Activated CD8-positive, alpha-beta memory T cell treated with anti-CD3 and anti-CD28 coated beads for 24 hours (primary cell): ENCODE results near the gene SAMD4A.
"Not testable (repeated sequence)": the region's sequence is repeated elsewhere in the genome, so short reads cannot be mapped to it uniquely, and the experiment has no call there.

Experiments
- DNase-seq: peaks from one replicate; pipeline ENCODE4 v3.0.0-alpha.2; 2020

SAMD4A gene

DNA sequence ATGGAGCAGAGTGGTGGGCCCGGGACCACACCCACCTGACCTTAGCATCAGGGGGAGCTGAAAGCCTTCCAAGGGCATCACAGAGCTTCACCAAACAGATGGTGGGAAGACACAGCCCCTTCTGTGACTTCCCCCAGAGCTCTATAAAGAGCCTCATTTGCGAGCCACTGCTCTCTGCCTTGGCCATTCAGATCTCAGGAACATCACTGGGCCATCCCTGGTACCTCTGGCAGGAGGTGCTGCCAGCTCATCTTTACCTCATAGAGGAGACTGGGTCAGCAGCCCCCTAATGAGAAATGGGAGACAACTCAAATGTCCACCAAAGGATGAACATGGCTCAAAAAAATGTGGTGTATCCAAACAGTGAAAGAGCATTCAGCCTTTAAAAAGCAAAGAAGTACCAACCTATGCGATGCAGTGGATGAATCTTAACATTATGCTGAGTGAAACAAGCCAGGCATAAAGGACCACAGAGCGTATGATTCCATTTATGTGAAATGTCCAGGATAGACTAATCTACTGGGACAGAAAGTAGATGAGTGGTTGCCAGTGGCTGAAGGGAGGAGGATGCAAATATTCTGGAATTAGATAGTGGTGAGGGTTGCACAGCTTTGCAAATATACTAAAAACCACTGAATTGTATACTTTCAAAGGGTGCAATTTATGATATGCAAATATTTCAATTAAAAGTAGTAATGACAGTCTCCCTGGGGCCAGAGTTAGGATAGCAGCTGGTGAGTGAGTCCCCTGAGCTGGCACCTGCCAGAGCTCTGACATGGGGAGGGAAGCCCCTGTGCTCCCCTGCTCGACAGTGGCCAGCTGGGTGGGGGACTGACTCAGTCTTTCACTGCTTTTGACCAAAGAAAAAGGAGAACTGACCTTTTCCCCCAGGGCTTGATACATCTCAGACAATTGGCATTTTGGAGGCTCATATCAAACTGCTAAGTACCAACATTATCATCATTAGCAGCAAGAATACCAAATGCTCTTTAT, 219.1 kb downstream of the SAMD4A start:
- no peak for DNase-seq

- no peak for DNase-seq
Measured at GRCh38 chr14:54786838-54787237, 219.9 kb downstream of the SAMD4A start.

DNA sequence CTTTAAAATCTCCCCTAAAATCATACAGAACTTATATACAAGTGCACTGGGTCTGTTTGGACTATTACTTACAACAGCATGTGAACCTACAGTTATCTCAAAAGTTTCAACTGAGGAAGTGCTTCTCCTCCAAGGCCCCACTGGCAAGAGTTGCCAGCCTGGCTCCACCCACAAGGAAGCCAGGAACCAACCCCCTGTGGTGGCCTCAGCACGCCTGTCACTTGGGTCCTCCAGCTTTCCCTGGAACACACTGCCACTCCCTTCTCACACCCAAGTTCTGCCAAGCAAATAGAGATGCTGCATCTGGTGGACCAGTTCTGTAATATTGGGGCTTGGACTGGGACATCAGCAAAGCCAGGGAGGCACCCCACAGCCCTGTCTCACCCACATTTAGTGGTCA, 220.3 kb downstream of the SAMD4A start:
- DNase-seq = no peak

DNA sequence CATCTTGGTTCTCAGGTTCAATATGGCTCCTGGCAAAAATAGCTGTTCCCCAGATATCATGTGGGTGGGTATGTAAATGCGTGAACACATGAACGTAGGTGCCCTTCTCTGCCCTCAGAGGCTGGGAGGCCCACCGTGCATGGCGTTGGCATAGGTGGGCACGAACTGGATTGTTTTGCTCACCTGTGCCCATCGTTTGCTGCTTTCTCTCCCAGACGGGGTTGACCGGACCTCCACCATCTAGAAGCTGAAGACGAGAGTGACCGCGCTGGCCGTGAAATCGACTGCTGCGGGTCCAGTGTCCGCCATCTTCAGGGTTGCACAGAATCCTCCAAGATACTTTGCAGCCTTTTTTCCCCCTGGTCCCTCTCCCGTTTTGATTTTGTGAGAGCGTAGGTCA, 221.8 kb downstream of the SAMD4A start:
- DNase-seq = no peak

DNA sequence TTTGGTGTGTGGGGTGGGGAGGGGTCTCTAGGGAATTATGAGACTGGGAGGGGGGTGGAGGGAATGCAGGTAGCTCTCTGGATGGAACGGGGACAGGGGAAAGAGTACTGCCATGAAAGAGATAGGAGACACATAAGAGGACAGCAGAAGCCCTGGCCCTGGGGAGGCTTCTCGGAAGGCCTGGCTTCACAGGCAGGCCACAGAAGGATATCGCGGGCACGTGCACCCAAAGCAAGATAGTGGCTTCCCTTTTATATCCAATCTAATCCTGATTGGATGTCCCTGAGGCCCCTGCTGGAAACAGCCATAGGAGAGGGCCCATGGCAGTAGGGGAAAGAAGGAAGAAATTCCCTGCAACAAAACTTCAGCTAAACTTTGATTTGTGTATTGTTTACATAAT, 222.2 kb downstream of the SAMD4A start:
- DNase-seq = no peak

GRCh38 chr14:54789781-54790480, 223.0 kb downstream of the SAMD4A start:
- no peak for DNase-seq

DNA sequence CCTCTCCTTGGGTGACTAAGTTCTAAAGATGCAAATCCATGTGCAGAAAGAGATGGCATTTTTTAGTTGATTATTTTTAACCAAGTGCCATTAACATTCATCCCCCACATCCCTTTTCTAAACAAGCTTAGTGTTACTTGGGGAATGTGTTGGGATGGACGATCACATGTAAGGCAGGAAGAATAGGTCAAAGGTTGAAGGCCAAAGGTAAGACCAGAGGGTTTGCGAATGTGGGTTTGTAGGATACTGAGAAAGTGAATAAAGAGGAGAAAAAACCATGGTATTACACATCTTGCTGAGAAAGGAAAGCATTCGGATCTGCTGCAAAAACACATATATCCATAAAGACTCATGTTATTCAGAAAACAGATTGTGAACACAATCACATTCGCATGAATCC, 224.1 kb downstream of the SAMD4A start:
- DNase-seq = no peak

- peak; percentile 44 for DNase-seq
Measured at GRCh38 chr14:54792288-54792687, 225.4 kb downstream of the SAMD4A start.

DNA sequence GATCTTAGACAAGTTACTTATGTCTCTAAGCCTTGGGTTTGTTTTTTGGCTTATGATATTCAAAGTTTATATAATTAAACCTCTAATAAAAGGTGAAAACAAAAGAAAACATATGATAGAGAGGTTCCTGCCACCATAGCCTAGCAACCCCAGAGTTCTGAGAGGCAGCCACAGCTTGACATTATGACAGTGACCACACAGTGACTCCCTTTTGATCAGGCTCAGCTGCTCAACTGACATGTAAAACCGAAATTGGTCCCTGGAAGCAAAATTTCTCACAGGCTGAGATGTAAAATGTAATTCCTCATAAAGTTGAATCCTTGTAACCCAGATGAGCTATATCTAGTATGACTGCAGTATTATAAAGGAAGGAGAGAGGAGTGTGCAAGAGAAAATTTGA, 227.2 kb downstream of the SAMD4A start:
- DNase-seq = no peak

DNA sequence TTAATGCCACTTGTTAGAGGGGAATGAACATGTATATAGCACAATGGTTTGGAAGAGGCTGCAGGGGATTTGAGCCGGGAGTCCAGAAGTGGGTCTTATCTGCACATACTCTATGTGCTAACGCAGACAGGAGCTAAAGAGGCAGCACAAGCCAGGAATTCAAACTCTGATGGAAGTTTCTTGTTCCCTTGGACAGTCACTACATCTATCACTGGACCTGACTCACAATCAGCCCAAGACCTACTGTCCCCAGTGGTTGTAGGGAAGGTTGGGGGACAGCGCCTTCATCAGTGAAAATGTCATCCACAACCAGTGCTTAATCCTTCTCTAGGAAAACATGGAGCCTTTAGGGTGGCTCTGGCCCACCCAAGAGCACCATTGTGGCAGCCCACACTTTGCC, 227.9 kb downstream of the SAMD4A start:
- peak; percentile 19 for DNase-seq

- DNase-seq = no peak
Measured at GRCh38 chr14:54796961-54797360, 230.0 kb downstream of the SAMD4A start.

DNA sequence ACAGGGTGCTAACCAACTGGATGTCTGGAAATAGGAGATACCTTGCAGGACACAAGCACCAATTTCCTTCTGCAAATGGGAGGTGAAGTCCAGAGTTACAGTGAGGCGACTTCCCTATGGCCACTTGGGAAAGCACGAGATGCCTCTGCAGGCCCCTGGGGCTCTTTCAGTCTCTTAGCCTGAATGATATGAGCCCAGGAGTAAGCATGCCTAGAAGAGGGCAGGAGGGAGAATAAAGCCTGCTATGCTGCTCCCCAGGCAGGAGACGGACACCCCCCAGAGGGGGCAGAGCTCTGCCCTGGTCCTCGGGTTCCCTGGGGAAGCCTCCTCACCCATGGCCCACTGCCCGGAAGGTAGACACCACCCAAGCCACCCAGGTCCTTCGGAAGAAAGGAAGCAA, 230.6 kb downstream of the SAMD4A start:
- DNase-seq = no peak

- DNase-seq = no peak
Measured at GRCh38 chr14:54797986-54798385, 231.1 kb downstream of the SAMD4A start.

DNA sequence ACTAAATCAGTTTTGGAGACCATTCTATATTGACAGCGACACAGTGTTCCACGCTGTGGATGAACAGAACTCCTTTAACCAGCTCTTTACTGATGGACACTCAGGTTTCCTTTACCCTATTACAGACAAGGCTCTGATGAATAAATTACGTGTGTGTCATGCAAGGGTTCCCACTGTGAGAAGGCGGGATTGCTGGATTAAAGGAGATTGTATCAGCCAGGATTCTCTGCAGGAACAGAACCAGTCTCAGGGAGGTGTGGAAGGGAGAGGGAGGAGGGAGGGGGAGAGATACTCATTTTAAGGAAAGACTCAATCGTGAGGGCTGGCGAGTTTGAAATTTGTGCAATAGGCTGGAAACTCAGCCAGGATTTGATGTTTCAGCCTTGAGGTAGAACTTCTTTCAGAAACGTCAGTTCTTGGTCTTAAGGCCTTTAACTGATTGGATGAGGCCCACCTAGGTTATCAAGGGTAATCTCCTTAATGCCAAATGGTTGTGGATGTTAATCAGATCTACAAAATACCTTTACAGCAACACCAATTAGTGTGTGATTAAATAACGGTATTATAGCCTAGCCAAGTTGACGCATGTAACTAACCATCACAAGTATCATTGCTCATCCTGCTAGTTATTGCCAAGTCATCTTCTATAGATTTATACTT, 231.7 kb downstream of the SAMD4A start:
- DNase-seq = peak; percentile 9

DNA sequence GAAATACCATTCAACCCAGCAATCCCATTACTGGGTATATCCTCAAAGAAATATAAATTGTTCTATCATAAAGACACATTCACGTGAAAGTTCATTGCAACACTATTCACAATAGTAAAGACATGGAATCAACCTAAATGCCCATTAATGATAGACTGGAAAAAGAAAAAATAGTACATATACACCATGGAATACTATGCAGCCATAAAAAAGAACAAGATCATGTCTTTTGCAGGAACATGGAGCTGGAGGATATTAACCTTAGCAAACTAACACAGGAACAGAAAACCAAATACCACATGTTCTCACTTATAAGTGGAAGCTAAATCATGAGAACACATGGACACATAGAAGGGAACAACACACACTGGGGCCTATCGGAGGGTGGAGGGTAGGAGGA, 234.6 kb downstream of the SAMD4A start:
- DNase-seq = not testable (repeated sequence)

DNA sequence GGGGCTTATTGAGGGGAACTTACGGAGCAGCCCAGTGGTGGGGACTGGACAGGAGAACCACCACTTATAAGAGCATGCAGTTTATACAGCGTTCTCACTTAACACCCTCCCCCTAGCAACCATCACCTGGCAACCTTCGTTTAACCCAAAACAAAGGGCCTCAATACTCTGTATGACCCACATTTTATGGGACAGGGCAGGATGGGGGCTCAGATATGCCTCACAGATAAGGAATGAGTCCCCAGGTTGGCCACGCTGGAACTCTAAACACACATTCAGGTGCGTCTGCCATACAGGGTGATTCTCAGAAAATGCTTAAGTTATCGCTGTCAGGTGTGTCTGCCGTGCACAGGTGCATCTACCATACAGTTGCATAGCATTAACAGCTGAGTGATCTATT, 236.5 kb downstream of the SAMD4A start:
- peak; percentile 44 for DNase-seq

DNA sequence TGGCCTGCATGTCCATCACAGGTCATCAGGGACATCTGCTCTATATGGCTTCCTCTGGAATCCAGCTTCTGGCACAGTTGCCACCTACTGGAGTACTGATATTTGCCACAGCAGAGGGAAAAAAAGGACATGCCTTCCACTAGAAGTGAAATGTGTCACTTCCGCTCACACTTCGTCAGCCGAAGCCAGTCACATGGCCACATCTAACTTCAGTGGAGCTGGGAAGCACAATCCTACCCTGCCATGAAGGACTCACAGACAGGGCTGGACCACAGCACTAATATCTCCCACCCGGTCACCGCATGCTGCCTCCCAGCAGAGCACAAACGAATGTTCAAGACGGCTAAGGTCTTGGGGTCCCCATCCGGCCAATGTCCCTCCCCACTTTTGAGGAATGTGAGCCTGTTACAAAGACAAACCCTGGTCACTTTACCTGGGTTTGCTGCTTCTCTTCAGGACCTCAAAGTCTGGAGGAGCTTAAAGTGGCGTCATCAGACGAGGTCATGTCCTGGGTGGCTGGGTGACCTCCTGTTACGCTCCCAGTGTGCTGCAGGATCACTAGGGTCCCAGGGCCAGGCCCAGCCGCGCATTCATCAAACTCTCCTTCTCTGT, 237.1 kb downstream of the SAMD4A start:
- DNase-seq = peak; percentile 52

- peak; percentile 47 for DNase-seq
Measured at GRCh38 chr14:54804538-54805041, 237.7 kb downstream of the SAMD4A start.

- DNase-seq = no peak
Measured at GRCh38 chr14:54805070-54805444, 238.1 kb downstream of the SAMD4A start.

DNA sequence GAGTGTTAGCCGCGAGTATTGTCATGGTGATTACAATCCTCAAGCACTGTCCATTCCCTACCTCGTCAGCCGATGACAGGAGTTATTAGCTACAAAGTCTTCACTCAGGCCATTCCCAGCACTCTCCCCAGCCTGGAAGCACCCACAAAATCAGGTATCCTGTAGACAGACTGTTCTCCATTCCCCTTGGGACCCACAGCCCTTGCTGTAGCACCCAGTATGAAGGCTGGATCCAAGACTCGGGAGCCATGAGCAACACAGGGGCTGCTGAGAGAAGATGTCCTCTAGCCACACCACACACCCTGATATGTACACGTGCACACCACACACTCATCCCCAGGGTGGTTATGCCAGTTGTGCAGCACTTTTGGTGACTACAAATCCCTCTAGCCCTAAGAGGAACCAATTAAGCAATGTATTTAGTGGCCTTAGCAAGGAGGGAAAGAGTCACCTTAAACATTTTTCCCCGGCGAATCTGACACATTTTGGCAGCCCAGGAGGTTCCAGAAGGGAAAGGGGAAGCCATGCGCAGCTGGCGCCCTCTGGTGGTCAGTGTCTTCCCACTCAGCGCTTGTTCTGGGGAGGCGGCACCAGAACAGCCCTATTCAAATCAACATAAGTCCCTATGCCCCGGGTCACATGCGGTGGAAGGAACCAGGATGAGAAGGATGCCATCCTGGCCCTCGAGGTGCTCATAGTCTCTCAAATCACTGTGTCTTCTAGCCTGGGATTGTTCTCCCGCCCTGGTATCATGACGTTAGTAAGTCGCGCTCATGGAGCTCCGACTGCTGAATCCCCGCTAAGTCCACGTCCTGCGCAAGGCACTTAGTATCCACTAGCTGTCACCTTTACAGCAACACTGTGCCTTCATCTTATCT, 238.8 kb downstream of the SAMD4A start:
- peak; percentile 92 for DNase-seq

GRCh38 chr14:54806616-54807015, 239.7 kb downstream of the SAMD4A start:
- DNase-seq = peak; percentile 49

- DNase-seq = peak; percentile 21
Measured at GRCh38 chr14:54807428-54807827, 240.5 kb downstream of the SAMD4A start.
